K562 (cell line): ENCODE results near the gene SUPT5H. TPM values are rescaled to one million over a fixed set of nuclear protein-coding genes. Genes with fewer than 3 reads are reported as not detected.

Experiments
- ATF4 ChIP-seq: fragments of 450-650 bp; formaldehyde crosslinking; IDR thresholded peaks from 2 replicates; pipeline ENCODE4 v1.4.0; 2022; ENCODE audit warnings: mild to moderate bottlenecking, moderate library complexity
- CSDE1 ChIP-seq, 2 experiments: fragments of 450-650 bp; IDR thresholded peaks; 2 replicates each; pipeline ENCODE4 v1.6.1; 2016; ENCODE audit warnings: mild to moderate bottlenecking in 1 of 2
- MECOM ChIP-seq: fragments of 250-450 bp; sonication (Bioruptor Pico); IDR thresholded peaks from 2 replicates; pipeline ENCODE4 v1.8.0; 2022; ENCODE audit warnings: inconsistent platforms
- PHF8 ChIP-seq: fragments of 200-600 bp; sonication (generic); IDR thresholded peaks from 2 replicates; pipeline ENCODE4 v1.6.1; 2012; ENCODE audit warnings: mixed run types, mild to moderate bottlenecking, inconsistent platforms, low read length, moderate library complexity, borderline replicate concordance
- RAD51 ChIP-seq: fragments of 450-650 bp; IDR thresholded peaks from 2 replicates; pipeline ENCODE4 v1.7.1; 2016; ENCODE audit warnings: low read depth, mild to moderate bottlenecking, borderline replicate concordance
- RNF219 ChIP-seq: fragments of 250-450 bp; sonication (Bioruptor Pico); IDR thresholded peaks from 2 replicates; pipeline ENCODE4 v1.5.0; 2022; ENCODE audit warnings: mild to moderate bottlenecking
- STAT6 ChIP-seq: sonication (generic); formaldehyde crosslinking; IDR thresholded peaks from 2 replicates; pipeline ENCODE4 v1.8.1; 2023; ENCODE audit warnings: mild to moderate bottlenecking, missing genetic modification reagents
- THRAP3 ChIP-seq: fragments of 450-650 bp; IDR thresholded peaks from 2 replicates; pipeline ENCODE4 v1.6.1; 2016; ENCODE audit warnings: mild to moderate bottlenecking, inconsistent platforms, borderline replicate concordance
- ZFPM2 ChIP-seq: fragments of 250-450 bp; sonication (Bioruptor Pico); IDR thresholded peaks from 2 replicates; pipeline ENCODE4 v1.5.1; 2022; ENCODE audit warnings: mild to moderate bottlenecking
- ZNF407 ChIP-seq: fragments of 450-650 bp; IDR thresholded peaks from 2 replicates; pipeline ENCODE4 v1.6.1; 2016; ENCODE audit warnings: low read depth
- ZNF589 ChIP-seq: fragments of 200-800 bp; sonication (Bioruptor generic); IDR thresholded peaks from 2 replicates; pipeline ENCODE4 v1.6.1; 2016; ENCODE audit warnings: low read depth, missing genetic modification characterization, missing compliant biosample characterization
- ZNF76 ChIP-seq: fragments of 250-450 bp; sonication (Bioruptor Pico); IDR thresholded peaks from 2 replicates; pipeline ENCODE4 v1.4.0; 2020; ENCODE audit warnings: mild to moderate bottlenecking, moderate library complexity, borderline replicate concordance
- polyA plus RNA-seq, 8 experiments: library from polyadenylated mRNA; depleted of rRNA in 4 of 8; stranded (reverse) in 5 of 8; unstranded in 3 of 8; fragments of >200 nt; fragmentation: Nextera tagmentation in 2 of 8; fragmentation: Illumina TruSeq in 1 of 8; extraction: Ambion mirVana in 2 of 8; extraction: Trizol in 1 of 8; gene quantifications; 2 replicates each; pipeline versions ENCODE4 v1.2.1 to v1.2.3, GENCODE V29; 2011 to 2014; ENCODE audit warnings: inconsistent platforms in 1 of 8, missing spikeins in 1 of 8
- total RNA-seq, 7 experiments: library from RNA; depleted of rRNA in 6 of 7; stranded (reverse); fragments of >200 nt in 6 of 7; fragmentation: Illumina TruSeq in 2 of 7; extraction: Trizol in 2 of 7; gene quantifications; 2 replicates each; pipeline versions ENCODE4 v1.2.1 to v1.2.3, GENCODE V29; 2011 to 2021; ENCODE audit warnings: low replicate concordance in 1 of 7

SUPT5H gene
- total and polyA plus RNA-seq, 9 of the 15 experiments (the other 6 are each of a cell fraction or from before 2014, with no cell fraction given) = 13.3 to 85.9 (median 35.9) TPM

- TF ChIP-seq ZNF407 (no peak), RAD51 (0 out of 2 replicates have a peak, but pooled peaks have one; percentile 8), ZFPM2 (no peak), PHF8 (peak; percentile 6; the same call in 1 of the 2 replicates), ZNF589 (CRISPR knock-in tag) (0 out of 2 replicates have a peak, but pooled peaks have one; percentile 24), THRAP3 (no peak), RNF219 (CRISPR knock-in tag) (no peak), CSDE1 (IDR thresholded peaks at IDR 0.05) (no peak), ATF4 (0 out of 2 replicates have a peak, but pooled peaks have one; percentile 10), ZNF76 (no peak), MECOM (no peak), STAT6 (CRISPR knock-in tag) (no peak)
Measured at GRCh38 chr19:39403331-39404312, 41.8 kb upstream of the SUPT5H start (continued).
